NCI-H2196 treated with DMSO at 0.1 percent for 48 hours (cell line): ENCODE results near the gene KSR1.

Experiments
- DNase-seq: peaks from one replicate; lab custom pipeline; 2025; ENCODE audit not compliant: unreplicated experiment; lab: John Stamatoyannopoulos, UW

KSR1 gene

GRCh38 chr17:27532269-27533263, 76.3 kb downstream of the KSR1 start:
- no peak for DNase-seq

DNA sequence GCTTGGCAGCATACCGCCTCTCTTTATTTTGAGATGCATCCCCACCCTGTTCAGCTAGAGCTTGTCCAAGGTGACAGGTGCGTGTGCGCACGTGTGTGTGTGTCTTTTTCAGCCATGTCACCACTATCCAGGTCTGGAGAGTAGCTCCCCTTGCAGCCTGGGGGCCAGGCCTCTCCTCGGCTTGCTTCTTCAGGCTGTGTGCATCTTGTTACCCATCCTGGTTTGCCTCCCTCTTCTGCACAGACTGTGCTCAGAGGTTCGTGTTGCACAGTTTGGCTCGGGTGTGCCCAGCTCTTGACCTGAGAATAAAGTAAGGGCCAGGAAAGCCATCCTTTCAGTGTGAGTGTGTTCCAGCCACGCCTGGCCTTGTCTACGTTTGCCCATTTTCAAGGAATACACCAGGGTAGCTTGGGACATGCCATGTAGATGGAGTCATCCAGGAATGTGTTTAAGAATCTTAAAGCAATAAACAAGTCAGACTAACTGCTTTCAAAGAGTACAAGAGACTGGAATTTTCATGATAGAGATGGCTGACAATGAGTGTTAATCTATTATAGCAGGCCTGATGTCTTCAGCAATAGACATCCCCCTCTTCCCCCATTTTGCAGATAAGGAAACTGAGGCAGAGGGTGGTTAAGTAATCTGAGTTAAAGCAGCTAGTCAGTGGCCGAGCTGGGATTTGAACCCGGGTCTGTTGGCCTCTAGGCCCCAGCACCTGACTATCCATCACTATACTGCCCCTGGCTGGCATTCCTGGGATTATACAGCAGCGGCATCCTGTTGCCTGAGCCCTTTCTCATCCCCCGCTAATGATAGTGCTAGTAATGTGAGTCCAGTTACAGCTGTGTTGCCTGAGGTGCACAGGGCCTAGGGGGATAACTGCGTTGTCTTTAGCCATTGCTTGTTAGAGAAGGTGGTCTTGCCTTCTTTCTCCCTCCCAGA, 77.9 kb downstream of the KSR1 start:
- no peak for DNase-seq

DNA sequence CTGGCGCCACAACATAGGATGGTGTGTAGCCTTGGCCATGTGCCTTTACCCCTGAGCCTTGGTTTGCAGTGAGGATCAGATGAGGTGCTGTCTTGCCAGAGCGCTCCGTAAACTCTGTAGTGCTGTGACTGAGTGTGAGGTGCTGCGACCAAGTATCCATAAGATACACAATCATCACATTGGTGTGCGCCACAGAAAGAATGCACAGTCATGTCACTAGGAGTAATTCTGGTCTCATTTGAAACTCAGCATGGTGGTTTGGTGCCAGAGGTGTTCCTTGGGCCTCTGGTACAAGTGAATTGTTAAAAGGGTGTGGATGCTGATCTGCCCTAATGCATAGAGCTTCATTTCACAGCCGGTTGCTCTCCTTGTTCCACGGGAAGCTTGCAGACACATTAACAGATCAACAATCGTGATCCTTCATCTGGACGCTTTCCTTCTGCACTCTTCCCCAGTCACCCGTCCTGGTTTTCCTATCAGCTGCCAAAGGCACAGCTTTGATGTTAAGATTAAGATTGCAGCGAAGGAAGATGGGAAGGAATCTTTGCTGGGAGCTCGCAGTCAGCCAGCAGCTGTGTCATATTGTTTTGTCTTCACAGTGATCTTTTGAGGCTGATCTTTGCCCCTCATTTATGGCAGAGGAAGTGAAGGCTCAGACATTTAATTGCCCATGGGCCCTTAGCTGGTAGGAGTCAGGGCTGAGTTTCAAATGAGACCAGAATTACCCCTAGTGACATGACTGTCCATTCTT, 79.1 kb downstream of the KSR1 start:
- DNase-seq, result no peak

DNA sequence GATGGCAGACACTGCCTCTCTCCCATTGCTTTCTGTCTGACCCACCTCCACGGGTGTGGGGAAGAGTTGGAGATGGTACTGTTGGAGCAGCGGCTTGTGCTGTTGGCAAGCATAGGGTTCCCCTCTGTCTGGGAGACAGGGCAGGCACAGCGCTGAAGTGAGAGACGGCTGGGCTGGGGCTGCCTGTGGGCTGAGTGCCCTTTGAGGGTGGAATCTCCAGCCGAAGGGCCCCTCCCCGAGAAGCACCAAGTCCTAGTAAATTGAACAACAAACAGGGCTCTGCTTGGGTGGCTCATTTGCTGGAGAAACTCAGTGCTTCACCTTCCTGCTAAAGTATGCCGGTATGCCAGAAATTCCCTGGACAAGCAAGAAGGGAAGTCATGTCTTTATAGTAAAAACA, 79.7 kb downstream of the KSR1 start:
- no peak for DNase-seq

DNA sequence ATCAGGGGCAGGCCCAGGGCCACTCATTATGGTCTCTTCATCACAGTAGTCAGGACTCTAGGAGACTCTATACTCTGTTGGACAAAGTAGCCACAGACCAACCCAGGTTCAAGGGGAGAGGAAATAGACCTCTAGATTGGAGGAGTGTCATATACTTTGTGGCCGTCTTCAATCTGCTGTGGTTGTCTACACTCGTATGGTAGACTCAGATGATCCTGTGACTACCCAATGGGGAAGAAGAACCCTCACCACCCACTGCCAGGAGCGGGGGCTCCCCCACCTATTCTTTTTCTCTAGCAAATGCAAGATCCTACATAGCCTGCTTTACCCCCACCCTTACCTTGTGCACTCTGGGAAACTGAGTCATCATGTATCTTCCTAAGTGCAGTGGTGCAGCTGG, 80.5 kb downstream of the KSR1 start:
- DNase-seq, result no peak

DNA sequence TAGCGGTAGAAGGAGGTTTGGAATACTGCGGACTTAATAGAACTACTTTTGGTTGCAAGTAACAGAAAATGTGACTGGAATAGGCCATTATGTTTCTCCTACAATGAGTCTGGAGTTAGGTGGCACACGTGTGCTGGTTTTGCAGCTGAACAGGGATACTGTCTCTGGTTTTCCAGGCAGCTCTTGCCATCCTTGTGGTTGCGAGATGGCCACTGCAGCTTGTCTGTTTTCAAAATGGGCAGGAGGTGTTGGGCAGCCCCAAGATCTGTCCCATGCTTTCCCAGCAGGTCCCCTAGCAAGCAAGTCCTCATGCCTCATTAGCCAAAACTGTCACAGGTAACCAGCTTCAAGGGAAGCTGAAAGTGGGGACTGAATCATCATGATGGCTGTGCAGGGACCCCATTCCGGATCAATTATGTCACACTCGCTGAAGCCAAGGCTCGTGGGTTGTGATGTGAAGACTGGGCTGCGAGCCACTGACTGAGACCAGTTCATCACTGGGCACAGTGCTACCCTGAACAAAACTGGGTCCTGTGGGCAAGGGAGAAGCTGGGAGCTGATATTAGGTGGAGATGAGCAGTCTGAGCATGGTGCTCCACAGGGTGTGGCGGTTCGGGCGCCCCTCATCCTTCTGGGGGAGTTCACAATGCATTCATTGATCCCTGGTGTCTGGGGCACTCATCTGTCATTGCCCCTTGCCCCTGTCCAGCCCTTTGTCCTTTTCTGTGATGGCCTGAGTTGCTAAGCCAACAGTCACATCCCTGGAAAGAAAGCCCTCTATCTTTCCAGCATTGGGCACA, 82.1 kb downstream of the KSR1 start:
- no peak for DNase-seq

- no peak for DNase-seq
These were observed 82.9 kb downstream of the KSR1 start for GRCh38 chr17:27539152-27539551.

DNA sequence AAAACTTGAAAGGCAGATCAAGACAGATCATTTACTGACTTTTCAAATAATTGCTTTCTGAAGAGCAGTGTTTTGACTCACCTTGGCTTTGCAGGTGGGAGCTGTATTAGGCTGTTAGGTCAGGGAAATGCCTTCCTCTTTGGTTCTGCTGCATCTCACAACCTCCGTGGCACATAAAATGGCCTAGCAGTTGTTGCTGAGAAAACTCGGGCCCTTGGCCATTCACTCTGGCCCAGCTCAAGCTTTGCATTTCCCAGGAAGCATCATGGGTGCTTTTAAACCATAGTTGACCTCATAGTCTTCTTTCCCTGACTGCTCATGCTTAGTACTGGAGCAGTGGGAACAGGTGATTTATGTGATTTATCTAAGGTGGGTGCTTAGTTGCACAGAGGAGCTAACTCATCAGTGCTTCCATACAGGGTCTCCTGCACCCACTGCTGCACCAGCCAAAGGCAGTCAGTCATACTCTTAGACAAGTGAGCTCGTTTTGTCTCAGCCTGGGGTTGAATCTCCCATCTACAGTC, 83.6 kb downstream of the KSR1 start:
- DNase-seq, result no peak

- DNase-seq, result no peak
These were observed 84.3 kb downstream of the KSR1 start for GRCh38 chr17:27540318-27541101.

GRCh38 chr17:27541301-27542023, 85.2 kb downstream of the KSR1 start:
- no peak for DNase-seq

DNA sequence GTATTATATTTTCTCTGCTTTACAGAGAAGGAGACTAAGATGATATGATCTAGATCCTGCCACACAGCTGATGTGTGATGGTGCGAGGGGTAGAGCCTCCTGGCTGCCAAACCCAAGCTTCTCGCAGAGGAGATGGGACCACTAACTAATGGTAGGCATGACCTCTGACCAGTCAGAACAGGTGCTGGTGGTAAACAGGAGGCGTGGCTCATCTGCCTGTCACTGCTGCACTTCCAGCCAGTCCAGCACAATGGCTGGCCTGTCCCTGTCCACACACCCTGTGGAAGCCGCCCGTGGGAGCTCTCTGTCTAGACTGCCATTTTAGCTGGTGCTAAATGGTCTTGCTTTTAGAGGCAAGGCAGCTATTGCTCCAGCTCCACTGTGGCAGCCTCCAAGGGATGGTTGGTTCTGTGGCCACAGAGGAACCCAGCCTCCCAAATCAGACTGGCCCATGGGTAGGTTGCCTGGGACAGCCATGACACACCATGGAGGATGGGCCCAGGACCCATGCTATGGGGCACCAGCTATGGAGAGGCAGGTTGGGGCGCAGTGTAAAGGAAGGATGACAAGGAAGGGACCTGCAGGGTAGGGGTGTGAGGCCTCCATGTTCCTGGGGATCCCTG, 86.7 kb downstream of the KSR1 start:
- DNase-seq, result no peak

DNA sequence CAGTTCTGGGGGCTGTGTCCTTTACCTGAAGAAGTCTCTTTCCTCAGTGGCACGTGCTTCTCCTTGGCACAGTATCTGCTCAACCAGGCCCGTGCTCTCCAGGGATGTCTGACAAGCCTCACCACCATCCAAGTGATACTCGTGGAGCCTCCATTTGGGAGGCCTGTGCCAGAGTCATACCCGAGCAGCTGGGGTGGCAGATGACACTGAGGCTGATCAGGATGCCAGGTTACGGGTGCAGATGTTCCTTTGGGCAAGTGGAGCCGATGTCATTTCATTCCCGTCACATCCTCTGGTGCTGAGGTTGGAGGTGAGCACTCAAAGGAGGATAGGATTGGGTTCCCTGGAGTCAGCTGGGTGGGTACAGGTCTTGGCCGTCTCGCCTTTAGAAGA, 87.2 kb downstream of the KSR1 start:
- DNase-seq, result no peak

DNA sequence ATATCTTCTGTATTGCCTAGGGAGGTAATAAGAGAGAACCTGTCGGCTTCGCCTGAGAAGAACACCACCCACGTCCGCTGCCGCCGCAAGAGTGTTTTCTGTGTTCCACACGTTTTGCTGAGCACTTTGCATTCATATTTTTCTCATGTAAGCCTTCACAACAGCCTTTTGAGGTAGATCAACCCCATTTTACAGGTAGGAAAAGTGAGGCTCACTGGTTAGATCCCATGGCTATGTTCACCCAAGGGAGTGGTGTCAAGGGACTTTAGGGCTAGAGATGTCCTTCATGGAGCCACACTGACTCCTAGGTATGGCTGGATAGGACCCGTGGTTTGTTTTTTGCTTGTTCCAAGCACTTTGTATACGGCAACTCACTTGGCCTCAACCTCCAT, 87.7 kb downstream of the KSR1 start:
- no peak for DNase-seq

DNA sequence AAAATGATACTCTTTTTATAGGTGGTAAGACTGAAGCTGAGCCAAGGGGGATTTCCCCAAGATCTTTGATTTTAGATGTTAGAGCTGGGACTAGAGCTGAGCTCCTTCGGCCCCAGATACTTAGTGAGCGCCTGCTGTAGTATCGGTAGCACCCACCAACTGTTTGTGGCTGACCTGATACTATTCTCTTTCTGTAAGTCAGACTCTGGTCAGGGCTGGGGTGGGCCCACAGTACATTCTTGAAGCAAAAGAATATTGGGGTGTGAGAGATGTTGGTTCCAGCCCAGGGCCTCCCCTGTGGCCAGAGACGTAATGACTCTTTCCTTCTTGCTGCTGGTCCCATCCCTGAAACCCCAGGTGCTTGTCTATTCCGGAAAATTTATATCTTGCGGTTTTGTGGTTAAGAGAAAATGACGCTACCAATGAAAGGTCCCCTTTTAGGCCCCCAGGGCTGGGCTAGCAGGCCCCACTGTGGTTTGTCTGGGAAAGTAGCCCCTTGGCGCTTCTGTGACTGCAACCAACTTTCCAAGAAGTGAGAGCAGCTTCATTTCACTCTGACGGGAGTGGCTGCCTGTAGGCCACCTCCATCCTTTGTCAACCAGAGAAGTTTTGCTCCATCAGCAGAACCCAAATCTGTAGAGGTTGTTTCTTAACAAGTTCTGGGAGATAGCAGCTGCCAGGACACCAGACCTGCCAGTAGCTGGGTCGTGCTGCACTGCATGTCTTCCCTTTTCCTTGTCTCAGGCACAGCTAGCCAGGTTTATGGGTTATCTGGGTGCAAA, 88.3 kb downstream of the KSR1 start:
- no peak for DNase-seq

- no peak for DNase-seq
These were observed 89.4 kb downstream of the KSR1 start for GRCh38 chr17:27545562-27546229.

DNA sequence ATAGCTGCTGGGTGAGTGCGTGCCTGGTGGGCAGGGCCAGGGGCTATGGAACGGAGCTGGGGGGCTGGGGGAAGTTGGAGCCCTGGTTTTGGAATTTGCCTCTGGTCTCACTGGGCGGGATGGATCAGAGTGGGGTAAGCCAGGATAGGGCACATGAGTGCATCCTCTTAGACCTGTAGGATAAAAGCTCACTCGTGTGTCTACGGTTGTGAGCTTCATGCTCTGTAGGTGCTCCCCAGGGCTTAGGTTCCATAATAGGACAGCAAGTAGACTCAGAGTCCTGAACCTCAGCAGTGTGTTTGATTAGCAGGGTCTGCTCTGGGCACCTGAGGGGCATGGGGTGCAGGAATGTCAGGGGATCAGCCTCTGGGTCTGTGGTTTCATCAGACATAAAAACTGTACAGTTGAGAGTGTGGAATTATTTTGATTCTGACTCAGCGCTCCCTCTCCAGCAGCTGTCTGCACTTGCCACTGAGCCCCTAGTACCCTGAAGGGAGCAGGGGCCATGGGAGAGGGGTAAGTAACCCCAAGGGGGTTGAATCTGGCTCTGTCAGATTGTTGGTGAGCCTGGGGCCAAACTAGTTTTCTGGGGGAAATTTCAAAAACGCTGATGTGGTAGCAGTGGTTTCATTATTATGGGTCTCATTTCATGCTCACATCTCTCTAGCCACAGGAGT, 90.5 kb downstream of the KSR1 start:
- DNase-seq, result no peak
